AG04449 (cell line): Measurements from ENCODE around the gene GPR55.

Experiments used
- CTCF ChIA-PET: fragments of 350-600 bp; formaldehyde crosslinking; extraction: SDS; loops from one replicate; lab custom pipeline; 2021; ENCODE audit warnings: antibody characterized with exemption; lab: Yijun Ruan, JAX
- POLR2A ChIA-PET: fragments of 400-600, 350-600 bp; formaldehyde crosslinking; extraction: SDS; loops from one replicate; lab custom pipeline; 2020; ENCODE audit warnings: antibody characterized with exemption, inconsistent platforms; lab: Yijun Ruan, JAX
- DNase-seq: peaks from one replicate; pipeline ENCODE4 v3.0.0-alpha.2; 2010; ENCODE audit warnings: low read depth, low spot score
- H3K4me3 ChIP-seq: 2 replicates; pipeline ENCODE4 v1.5.1; 2011; ENCODE audit warnings: low read depth, mild to moderate bottlenecking, control low read depth, low read length
- CTCF ChIP-seq: IDR thresholded peaks from one replicate; pipeline ENCODE4 v1.5.1; 2011; ENCODE audit warnings: mild to moderate bottlenecking, moderate library complexity, low read length, control low read depth, inconsistent platforms; ENCODE audit not compliant: insufficient read depth; ENCODE audit errors: missing control alignments

GPR55 gene

GRCh38 chr2:230901006-230901405 is 24.0 kb downstream of the GPR55 start:
- ChIA-PET CTCF (interaction anchor here (0.9 to 15.7 kb wide), 11 partner anchors 9 to 512 kb away, joined by 3 to 330 read pairs (median 7); no protein-coding TSS in a partner anchor), POLR2A (no interaction called here)
- no peak for TF ChIP-seq CTCF
- DNase-seq, result no peak
- H3K4me3 ChIP-seq, result no peak overlapping the region

GRCh38 chr2:230900336-230900995 is 24.6 kb downstream of the GPR55 start:
- CTCF ChIA-PET, result interaction anchor here (0.9 to 15.7 kb wide), 11 partner anchors 8 to 512 kb away, joined by 3 to 330 read pairs (median 4); no protein-coding TSS in a partner anchor
- DNase-seq, result no peak

GRCh38 chr2:230899786-230900185 is 25.3 kb downstream of the GPR55 start:
- no peak for TF ChIP-seq CTCF
- POLR2A ChIA-PET, result no interaction called here
- no peak for DNase-seq
- CTCF ChIA-PET, result interaction anchor here (1.0 to 15.7 kb wide), 5 partner anchors 12 to 152 kb away, joined by 3 to 330 read pairs (median 4); no protein-coding TSS in a partner anchor
- no peak overlapping the region for H3K4me3 ChIP-seq

More at GRCh38 chr2:230900336-230900995, 24.6 kb downstream of the GPR55 start:
- TF ChIP-seq CTCF, result no peak
- POLR2A ChIA-PET, result no interaction called here
- no peak overlapping the region for H3K4me3 ChIP-seq

GRCh38 chr2:230899287-230899686 is 25.8 kb downstream of the GPR55 start:
- ChIA-PET CTCF (interaction anchor here (1.0 to 15.7 kb wide), 6 partner anchors 12 to 153 kb away, joined by 3 to 330 read pairs (median 4); no protein-coding TSS in a partner anchor), POLR2A (no interaction called here)
- no peak for TF ChIP-seq CTCF
- no peak for DNase-seq
- no peak overlapping the region for H3K4me3 ChIP-seq

GRCh38 chr2:230898713-230899091 is 26.3 kb downstream of the GPR55 start:
- TF ChIP-seq CTCF, result no peak
- ChIA-PET POLR2A (interaction anchor here (0.5 kb wide), 1 partner anchor 158 kb away, joined by 3 read pairs; the partner anchor contains the start of gene PSMD1), CTCF (interaction anchor here (1.0 to 15.7 kb wide), 5 partner anchors 12 to 153 kb away, joined by 3 to 330 read pairs (median 5); no protein-coding TSS in a partner anchor)
- no peak overlapping the region for H3K4me3 ChIP-seq
- no peak for DNase-seq
